Stomach (tissue), 4 donors: Measurements from ENCODE around the gene DIS3L.

ENCODE experiments used
- CTCF ChIP-seq, 7 experiments: fragments of 450-650 bp in 4 of 7; fragments of 200-600 bp in 3 of 7; sonication (generic) in 3 of 7; IDR thresholded peaks; one replicate each; pipeline ENCODE4 v1.5.1; 2016 to 2019; ENCODE audit warnings: antibody characterized with exemption in 7 of 7, control low read depth in 2 of 7, mild to moderate bottlenecking in 1 of 7
- EP300 ChIP-seq: sonication (generic); formaldehyde crosslinking; IDR thresholded peaks from one replicate; pipeline ENCODE4 v1.6.1; 2017; ENCODE audit warnings: antibody characterized with exemption
- POLR2A ChIP-seq, 4 donors: fragments of 450-650 bp; IDR thresholded peaks; one replicate each; pipeline ENCODE4 v1.6.1; 2016; ENCODE audit warnings: antibody characterized with exemption in 4 of 4, control low read depth in 2 of 4, mild to moderate bottlenecking in 1 of 4, moderate library complexity in 1 of 4
- POLR2AphosphoS5 ChIP-seq, 3 donors: sonication (generic); formaldehyde crosslinking; IDR thresholded peaks; one replicate each; pipeline ENCODE4 v1.6.1; 2016; ENCODE audit warnings: antibody characterized with exemption in 3 of 3

GRCh38 chr15:66264859-66265513 lies 28.4 kb upstream of the DIS3L start:
- TF ChIP-seq CTCF (IDR thresholded peaks at IDR 0.05), result no peak
- TF ChIP-seq POLR2A (IDR thresholded peaks at IDR 0.05), result no peak
- no peak for TF ChIP-seq EP300
- TF ChIP-seq POLR2AphosphoS5 (IDR thresholded peaks at IDR 0.05), result no peak
